GM23338 (cell line): ENCODE measurements around the gene IL20RB. TPM values are rescaled to one million over a fixed set of nuclear protein-coding genes. Genes with fewer than 3 reads are reported as not detected.

Experiments used
- ATAC-seq: fragments of 200-7000 bp; cut with Tn5 transposase; 3 replicates; pipeline ENCODE4 v1.9.1; 2020
- DNase-seq: peaks from one replicate; pipeline ENCODE4 v3.0.0-alpha.2; 2015; ENCODE audit warnings: low spot score
- H2AFZ ChIP-seq: fragments of 200-600 bp; sonication (generic); 2 replicates; pipeline ENCODE4 v1.8.0; 2016; ENCODE audit warnings: antibody characterized with exemption, mild to moderate bottlenecking, moderate library complexity
- H3F3A ChIP-seq: fragments of 200-600 bp; sonication (generic); replicated peaks from 2 replicates; pipeline ENCODE4 v1.8.0; 2017; ENCODE audit warnings: antibody characterized with exemption, mixed run types, low read depth
- H3K27ac ChIP-seq: fragments of 200-600 bp; sonication (generic); 2 replicates; pipeline ENCODE4 v1.6.1; 2016; ENCODE audit warnings: low read depth
- H3K27me3 ChIP-seq: fragments of 200-600 bp; sonication (generic); 2 replicates; pipeline ENCODE4 v1.8.0; 2016; ENCODE audit warnings: mild to moderate bottlenecking, mixed run types, moderate library complexity; ENCODE audit not compliant: insufficient read depth
- H3K36me3 ChIP-seq: fragments of 200-600 bp; sonication (generic); 2 replicates; pipeline ENCODE4 v1.8.0; 2016; ENCODE audit warnings: mild to moderate bottlenecking; ENCODE audit not compliant: insufficient read depth
- H3K4me1 ChIP-seq: fragments of 200-600 bp; sonication (generic); 2 replicates; pipeline ENCODE4 v1.8.0; 2016; ENCODE audit warnings: mild to moderate bottlenecking, moderate library complexity; ENCODE audit not compliant: insufficient read depth
- H3K4me2 ChIP-seq: fragments of 200-600 bp; sonication (generic); 2 replicates; pipeline ENCODE4 v1.7.1; 2017; ENCODE audit warnings: mixed run types
- H3K4me3 ChIP-seq: fragments of 200-600 bp; sonication (generic); 2 replicates; pipeline ENCODE4 v1.6.1; 2016; ENCODE audit warnings: mixed run types
- H3K79me2 ChIP-seq: fragments of 200-600 bp; sonication (generic); replicated peaks from 2 replicates; pipeline ENCODE4 v1.8.0; 2017; ENCODE audit warnings: mild to moderate bottlenecking; ENCODE audit not compliant: insufficient read depth
- H3K9me2 ChIP-seq: fragments of 200-600 bp; sonication (generic); 2 replicates; pipeline ENCODE4 v1.8.0; 2017; ENCODE audit not compliant: insufficient read depth
- H4K20me1 ChIP-seq: fragments of 200-600 bp; sonication (generic); replicated peaks from 2 replicates; pipeline ENCODE4 v1.8.0; 2017; ENCODE audit warnings: mild to moderate bottlenecking; ENCODE audit not compliant: insufficient read depth
- H3K27ac Mint-ChIP-seq: 2 replicates; pipeline ENCODE4 v1.8.0; 2020; ENCODE audit warnings: inconsistent platforms, mild to moderate bottlenecking, moderate library complexity, mixed read lengths
- H3K27me3 Mint-ChIP-seq: 3 replicates; pipeline ENCODE4 v1.8.0; 2022; ENCODE audit warnings: low read depth, mild to moderate bottlenecking, moderate library complexity, mixed read lengths, inconsistent platforms; ENCODE audit not compliant: insufficient read depth, poor library complexity
- H3K36me3 Mint-ChIP-seq: 3 replicates; pipeline ENCODE4 v1.8.0; 2021; ENCODE audit warnings: low read depth, mild to moderate bottlenecking, inconsistent platforms, moderate library complexity, mixed read lengths
- H3K4me1 Mint-ChIP-seq: 3 replicates; pipeline ENCODE4 v1.8.0; 2020; ENCODE audit warnings: mild to moderate bottlenecking, inconsistent platforms, mixed read lengths
- H3K4me3 Mint-ChIP-seq: 3 replicates; pipeline ENCODE4 v1.8.0; 2021; ENCODE audit warnings: moderate library complexity, mild to moderate bottlenecking, inconsistent platforms, mixed read lengths
- H3K9me3 Mint-ChIP-seq: 3 replicates; pipeline ENCODE4 v1.8.0; 2020; ENCODE audit warnings: moderate library complexity, mild to moderate bottlenecking, inconsistent platforms, mixed read lengths
- CREB1 ChIP-seq: fragments of 250-450 bp; sonication (Bioruptor Pico); IDR thresholded peaks from 2 replicates; pipeline ENCODE4 v1.5.0; 2020; ENCODE audit warnings: low read depth, mild to moderate bottlenecking, moderate library complexity
- EZH2 ChIP-seq: fragments of 200-600 bp; sonication (generic); IDR thresholded peaks from one replicate; pipeline ENCODE4 v1.8.0; 2017; ENCODE audit warnings: antibody characterized with exemption, mild to moderate bottlenecking, low read depth; ENCODE audit not compliant: unreplicated experiment
- EZH2phosphoT487 ChIP-seq: fragments of 200-600 bp; sonication (generic); IDR thresholded peaks from one replicate; pipeline ENCODE4 v1.8.1; 2018; ENCODE audit warnings: antibody characterized with exemption; ENCODE audit not compliant: unreplicated experiment
- JUNB ChIP-seq: IDR thresholded peaks from one replicate; pipeline ENCODE4 v1.6.1; 2016; ENCODE audit warnings: antibody characterized with exemption; ENCODE audit not compliant: unreplicated experiment
- POLR2AphosphoS5 ChIP-seq: IDR thresholded peaks from 2 replicates; pipeline ENCODE4 v1.6.1; 2016; ENCODE audit warnings: antibody characterized with exemption, low read depth
- ZNF114 ChIP-seq: fragments of 250-450 bp; sonication (Bioruptor Pico); IDR thresholded peaks from 2 replicates; pipeline ENCODE4 v1.5.0; 2020; ENCODE audit warnings: mild to moderate bottlenecking, moderate library complexity
- ZNF331 ChIP-seq: fragments of 250-450 bp; sonication (Bioruptor Pico); IDR thresholded peaks from 2 replicates; pipeline ENCODE4 v1.5.0; 2020; ENCODE audit warnings: low read depth, mild to moderate bottlenecking, moderate library complexity
- polyA plus RNA-seq: library from polyadenylated mRNA; unstranded; fragments of >200 nt; fragmentation: Nextera tagmentation; extraction: Ambion mirVana; gene quantifications from 2 replicates; pipeline ENCODE4 v1.2.1, GENCODE V29; 2016
- total RNA-seq: library from RNA; depleted of rRNA; stranded (reverse); fragments of >200 nt; shearing (Covaris generic); gene quantifications from 2 replicates; pipeline ENCODE4 v1.2.3, GENCODE V29; 2014
- TF ChIP-seq, protein P1 (sequence below): IDR thresholded peaks from one replicate; pipeline ENCODE4 v1.6.1; 2018; ENCODE audit warnings: antibody characterized with exemption; ENCODE audit not compliant: unreplicated experiment
- TF ChIP-seq, protein P2 (sequence below), 2 experiments: fragments of 200-600 bp in 1 of 2; sonication (generic) in 1 of 2; conservative IDR thresholded peaks; 2 replicates each; pipeline versions ENCODE4 v1.5.1 to v1.6.1; 2016 to 2017; ENCODE audit warnings: antibody characterized with exemption in 2 of 2, low read depth in 2 of 2, mild to moderate bottlenecking in 2 of 2, moderate library complexity in 1 of 2
- TF ChIP-seq, protein P3 (sequence below): fragments of 250-450 bp; sonication (Bioruptor Pico); IDR thresholded peaks from 2 replicates; pipeline ENCODE4 v1.5.0; 2020; ENCODE audit warnings: mild to moderate bottlenecking, moderate library complexity

IL20RB gene
- total and polyA plus RNA-seq, 2 experiments from 2014 or later, result 1.7 to 4.6 TPM

DNA sequence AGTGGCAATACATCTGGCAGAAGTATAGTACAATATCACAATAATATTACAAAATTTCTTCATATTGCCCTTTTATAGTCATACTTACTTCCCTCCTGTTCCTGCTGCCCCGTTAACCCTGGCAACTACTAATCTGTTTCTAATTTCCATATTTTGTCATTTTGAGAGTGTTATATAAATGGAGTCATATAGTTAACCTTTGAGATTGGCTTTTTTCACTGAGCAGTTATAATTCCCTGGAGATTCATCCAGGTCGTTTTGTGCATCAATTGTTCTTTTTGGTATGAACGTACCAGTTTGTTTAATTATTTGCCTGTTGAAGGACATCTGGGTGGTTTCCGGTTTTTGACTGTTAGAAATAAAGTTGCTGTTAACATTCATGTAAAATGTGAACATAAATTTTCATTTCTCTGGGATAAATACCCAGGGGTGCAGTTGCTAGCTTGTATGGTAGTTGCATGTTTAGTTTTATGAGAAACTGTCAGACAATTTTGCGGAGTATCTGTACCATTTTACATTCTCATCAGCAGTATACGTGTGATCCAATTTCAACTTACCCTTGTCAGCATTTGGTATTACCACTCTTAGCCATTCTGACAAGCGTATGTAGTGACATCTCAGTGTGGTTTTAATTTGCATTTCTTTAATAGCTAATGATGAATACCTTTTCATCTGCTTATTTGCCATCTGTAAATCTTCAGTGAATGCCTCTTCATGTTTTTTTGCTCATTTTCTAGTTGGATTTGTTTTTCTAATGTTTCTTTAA lies 32.2 kb upstream of the IL20RB start:
- no peaks in the 10 kb centered on the region for H3K9me3 Mint-ChIP-seq
- ATAC-seq, result no peak
- TF ChIP-seq ZNF331 (CRISPR knock-in tag), result no peak
- TF ChIP-seq ZNF114 (CRISPR knock-in tag), result no peak
- TF ChIP-seq POLR2AphosphoS5, result no peak
- TF ChIP-seq EZH2phosphoT487, result no peak
- TF ChIP-seq CREB1 (CRISPR knock-in tag), result no peak
- TF ChIP-seq, protein P1, sequence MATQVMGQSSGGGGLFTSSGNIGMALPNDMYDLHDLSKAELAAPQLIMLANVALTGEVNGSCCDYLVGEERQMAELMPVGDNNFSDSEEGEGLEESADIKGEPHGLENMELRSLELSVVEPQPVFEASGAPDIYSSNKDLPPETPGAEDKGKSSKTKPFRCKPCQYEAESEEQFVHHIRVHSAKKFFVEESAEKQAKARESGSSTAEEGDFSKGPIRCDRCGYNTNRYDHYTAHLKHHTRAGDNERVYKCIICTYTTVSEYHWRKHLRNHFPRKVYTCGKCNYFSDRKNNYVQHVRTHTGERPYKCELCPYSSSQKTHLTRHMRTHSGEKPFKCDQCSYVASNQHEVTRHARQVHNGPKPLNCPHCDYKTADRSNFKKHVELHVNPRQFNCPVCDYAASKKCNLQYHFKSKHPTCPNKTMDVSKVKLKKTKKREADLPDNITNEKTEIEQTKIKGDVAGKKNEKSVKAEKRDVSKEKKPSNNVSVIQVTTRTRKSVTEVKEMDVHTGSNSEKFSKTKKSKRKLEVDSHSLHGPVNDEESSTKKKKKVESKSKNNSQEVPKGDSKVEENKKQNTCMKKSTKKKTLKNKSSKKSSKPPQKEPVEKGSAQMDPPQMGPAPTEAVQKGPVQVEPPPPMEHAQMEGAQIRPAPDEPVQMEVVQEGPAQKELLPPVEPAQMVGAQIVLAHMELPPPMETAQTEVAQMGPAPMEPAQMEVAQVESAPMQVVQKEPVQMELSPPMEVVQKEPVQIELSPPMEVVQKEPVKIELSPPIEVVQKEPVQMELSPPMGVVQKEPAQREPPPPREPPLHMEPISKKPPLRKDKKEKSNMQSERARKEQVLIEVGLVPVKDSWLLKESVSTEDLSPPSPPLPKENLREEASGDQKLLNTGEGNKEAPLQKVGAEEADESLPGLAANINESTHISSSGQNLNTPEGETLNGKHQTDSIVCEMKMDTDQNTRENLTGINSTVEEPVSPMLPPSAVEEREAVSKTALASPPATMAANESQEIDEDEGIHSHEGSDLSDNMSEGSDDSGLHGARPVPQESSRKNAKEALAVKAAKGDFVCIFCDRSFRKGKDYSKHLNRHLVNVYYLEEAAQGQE, result no peak
- no peak for TF ChIP-seq JUNB
- TF ChIP-seq EZH2, result no peak
- TF ChIP-seq, protein P2, sequence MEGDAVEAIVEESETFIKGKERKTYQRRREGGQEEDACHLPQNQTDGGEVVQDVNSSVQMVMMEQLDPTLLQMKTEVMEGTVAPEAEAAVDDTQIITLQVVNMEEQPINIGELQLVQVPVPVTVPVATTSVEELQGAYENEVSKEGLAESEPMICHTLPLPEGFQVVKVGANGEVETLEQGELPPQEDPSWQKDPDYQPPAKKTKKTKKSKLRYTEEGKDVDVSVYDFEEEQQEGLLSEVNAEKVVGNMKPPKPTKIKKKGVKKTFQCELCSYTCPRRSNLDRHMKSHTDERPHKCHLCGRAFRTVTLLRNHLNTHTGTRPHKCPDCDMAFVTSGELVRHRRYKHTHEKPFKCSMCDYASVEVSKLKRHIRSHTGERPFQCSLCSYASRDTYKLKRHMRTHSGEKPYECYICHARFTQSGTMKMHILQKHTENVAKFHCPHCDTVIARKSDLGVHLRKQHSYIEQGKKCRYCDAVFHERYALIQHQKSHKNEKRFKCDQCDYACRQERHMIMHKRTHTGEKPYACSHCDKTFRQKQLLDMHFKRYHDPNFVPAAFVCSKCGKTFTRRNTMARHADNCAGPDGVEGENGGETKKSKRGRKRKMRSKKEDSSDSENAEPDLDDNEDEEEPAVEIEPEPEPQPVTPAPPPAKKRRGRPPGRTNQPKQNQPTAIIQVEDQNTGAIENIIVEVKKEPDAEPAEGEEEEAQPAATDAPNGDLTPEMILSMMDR (conservative IDR thresholded peaks at IDR 0.05; ENCODE audit: low read depth in 2 of 2), result no peak
- H3K27me3 Mint-ChIP-seq, result no peaks in the 10 kb centered on the region
- H3K27ac Mint-ChIP-seq, result no peak overlapping the region
- H3K4me3 ChIP-seq, result no peak overlapping the region
- H4K20me1 ChIP-seq, result 0 out of 2 replicates have a peak, but pooled peaks cover 3% of the 10 kb centered on the region
- peaks cover 2% of the 10 kb centered on the region; the same call in 1 of the 3 replicates for H3K36me3 Mint-ChIP-seq
- peaks cover 9% of the 10 kb centered on the region; the same call in 2 of the 3 replicates for H3K4me1 Mint-ChIP-seq
- H2AFZ ChIP-seq, result no peak overlapping the region
- H3F3A ChIP-seq, result no peaks in the 10 kb centered on the region
- H3K27me3 ChIP-seq, result no peaks in the 10 kb centered on the region
- peaks cover 54% of the 10 kb centered on the region for H3K79me2 ChIP-seq
- H3K4me2 ChIP-seq, result no peak overlapping the region
- H3K9me2 ChIP-seq, result no peaks in the 10 kb centered on the region
- H3K27ac ChIP-seq, result no peak overlapping the region
- DNase-seq, result no peak
- H3K36me3 ChIP-seq, result no peaks in the 10 kb centered on the region
- no peak overlapping the region for H3K4me3 Mint-ChIP-seq
- peaks cover 6% of the 10 kb centered on the region; the same call in 1 of the 2 replicates for H3K4me1 ChIP-seq

DNA sequence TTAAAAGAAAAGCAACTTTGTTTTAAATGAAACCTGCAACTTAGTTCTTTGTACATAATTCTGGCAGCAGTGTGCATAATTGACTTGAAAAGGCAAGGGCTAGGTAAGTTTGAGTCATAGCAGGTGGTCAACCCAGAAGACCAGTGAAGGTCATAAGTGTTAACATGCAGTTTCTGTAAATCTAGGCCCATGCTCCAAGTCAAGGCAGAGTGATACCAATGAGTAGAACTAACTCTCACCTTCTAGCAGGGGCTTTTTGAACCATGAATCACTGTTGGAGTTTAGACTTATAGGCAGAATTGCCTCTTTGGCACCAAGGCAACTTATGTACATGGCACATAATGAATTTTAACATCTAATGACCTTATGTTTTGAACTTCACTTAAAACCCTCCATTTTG lies 29.5 kb upstream of the IL20RB start:
- Histone ChIP-seq H3K79me2 (peaks cover 40% of the 10 kb centered on the region), H3K4me1 (peaks cover 6% of the 10 kb centered on the region; the same call in 1 of the 2 replicates), H3K9me2 (no peaks in the 10 kb centered on the region), H3K4me3 (no peak overlapping the region), H2AFZ (no peak overlapping the region), H3K27ac (no peak overlapping the region), H4K20me1 (0 out of 2 replicates have a peak, but pooled peaks cover 3% of the 10 kb centered on the region), H3F3A (no peaks in the 10 kb centered on the region), H3K27me3 (no peaks in the 10 kb centered on the region), H3K4me2 (no peak overlapping the region), H3K36me3 (no peaks in the 10 kb centered on the region)
- H3K36me3 Mint-ChIP-seq, result peaks cover 3% of the 10 kb centered on the region; the same call in 2 of the 3 replicates
- ATAC-seq (no peak), DNase-seq (no peak)
- no peaks in the 10 kb centered on the region for H3K27me3 Mint-ChIP-seq
- H3K9me3 Mint-ChIP-seq, result no peaks in the 10 kb centered on the region
- H3K4me3 Mint-ChIP-seq, result no peak overlapping the region
- H3K4me1 Mint-ChIP-seq, result peaks cover 4% of the 10 kb centered on the region; the same call in 1 of the 3 replicates
- H3K27ac Mint-ChIP-seq, result no peak overlapping the region
- TF ChIP-seq, protein P3, sequence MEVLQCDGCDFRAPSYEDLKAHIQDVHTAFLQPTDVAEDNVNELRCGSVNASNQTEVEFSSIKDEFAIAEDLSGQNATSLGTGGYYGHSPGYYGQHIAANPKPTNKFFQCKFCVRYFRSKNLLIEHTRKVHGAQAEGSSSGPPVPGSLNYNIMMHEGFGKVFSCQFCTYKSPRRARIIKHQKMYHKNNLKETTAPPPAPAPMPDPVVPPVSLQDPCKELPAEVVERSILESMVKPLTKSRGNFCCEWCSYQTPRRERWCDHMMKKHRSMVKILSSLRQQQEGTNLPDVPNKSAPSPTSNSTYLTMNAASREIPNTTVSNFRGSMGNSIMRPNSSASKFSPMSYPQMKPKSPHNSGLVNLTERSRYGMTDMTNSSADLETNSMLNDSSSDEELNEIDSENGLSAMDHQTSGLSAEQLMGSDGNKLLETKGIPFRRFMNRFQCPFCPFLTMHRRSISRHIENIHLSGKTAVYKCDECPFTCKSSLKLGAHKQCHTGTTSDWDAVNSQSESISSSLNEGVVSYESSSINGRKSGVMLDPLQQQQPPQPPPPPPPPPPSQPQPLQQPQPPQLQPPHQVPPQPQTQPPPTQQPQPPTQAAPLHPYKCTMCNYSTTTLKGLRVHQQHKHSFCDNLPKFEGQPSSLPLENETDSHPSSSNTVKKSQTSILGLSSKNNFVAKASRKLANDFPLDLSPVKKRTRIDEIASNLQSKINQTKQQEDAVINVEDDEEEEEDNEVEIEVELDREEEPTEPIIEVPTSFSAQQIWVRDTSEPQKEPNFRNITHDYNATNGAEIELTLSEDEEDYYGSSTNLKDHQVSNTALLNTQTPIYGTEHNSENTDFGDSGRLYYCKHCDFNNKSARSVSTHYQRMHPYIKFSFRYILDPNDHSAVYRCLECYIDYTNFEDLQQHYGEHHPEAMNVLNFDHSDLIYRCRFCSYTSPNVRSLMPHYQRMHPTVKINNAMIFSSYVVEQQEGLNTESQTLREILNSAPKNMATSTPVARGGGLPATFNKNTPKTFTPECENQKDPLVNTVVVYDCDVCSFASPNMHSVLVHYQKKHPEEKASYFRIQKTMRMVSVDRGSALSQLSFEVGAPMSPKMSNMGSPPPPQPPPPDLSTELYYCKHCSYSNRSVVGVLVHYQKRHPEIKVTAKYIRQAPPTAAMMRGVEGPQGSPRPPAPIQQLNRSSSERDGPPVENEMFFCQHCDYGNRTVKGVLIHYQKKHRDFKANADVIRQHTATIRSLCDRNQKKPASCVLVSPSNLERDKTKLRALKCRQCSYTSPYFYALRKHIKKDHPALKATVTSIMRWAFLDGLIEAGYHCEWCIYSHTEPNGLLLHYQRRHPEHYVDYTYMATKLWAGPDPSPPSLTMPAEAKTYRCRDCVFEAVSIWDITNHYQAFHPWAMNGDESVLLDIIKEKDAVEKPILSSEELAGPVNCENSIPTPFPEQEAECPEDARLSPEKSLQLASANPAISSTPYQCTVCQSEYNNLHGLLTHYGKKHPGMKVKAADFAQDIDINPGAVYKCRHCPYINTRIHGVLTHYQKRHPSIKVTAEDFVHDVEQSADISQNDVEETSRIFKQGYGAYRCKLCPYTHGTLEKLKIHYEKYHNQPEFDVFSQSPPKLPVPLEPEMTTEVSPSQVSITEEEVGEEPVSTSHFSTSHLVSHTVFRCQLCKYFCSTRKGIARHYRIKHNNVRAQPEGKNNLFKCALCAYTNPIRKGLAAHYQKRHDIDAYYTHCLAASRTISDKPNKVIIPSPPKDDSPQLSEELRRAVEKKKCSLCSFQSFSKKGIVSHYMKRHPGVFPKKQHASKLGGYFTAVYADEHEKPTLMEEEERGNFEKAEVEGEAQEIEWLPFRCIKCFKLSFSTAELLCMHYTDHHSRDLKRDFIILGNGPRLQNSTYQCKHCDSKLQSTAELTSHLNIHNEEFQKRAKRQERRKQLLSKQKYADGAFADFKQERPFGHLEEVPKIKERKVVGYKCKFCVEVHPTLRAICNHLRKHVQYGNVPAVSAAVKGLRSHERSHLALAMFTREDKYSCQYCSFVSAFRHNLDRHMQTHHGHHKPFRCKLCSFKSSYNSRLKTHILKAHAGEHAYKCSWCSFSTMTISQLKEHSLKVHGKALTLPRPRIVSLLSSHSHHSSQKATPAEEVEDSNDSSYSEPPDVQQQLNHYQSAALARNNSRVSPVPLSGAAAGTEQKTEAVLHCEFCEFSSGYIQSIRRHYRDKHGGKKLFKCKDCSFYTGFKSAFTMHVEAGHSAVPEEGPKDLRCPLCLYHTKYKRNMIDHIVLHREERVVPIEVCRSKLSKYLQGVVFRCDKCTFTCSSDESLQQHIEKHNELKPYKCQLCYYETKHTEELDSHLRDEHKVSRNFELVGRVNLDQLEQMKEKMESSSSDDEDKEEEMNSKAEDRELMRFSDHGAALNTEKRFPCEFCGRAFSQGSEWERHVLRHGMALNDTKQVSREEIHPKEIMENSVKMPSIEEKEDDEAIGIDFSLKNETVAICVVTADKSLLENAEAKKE (CRISPR knock-in tag), result no peak
